ENCODE results near the gene IPO13. TPM values are rescaled to one million over a fixed set of nuclear protein-coding genes. Genes with fewer than 3 reads are reported as not detected.

The IPO13 gene
- total RNA-seq, 1 experiment from 2014 or later = 19.8 TPM

DNA sequence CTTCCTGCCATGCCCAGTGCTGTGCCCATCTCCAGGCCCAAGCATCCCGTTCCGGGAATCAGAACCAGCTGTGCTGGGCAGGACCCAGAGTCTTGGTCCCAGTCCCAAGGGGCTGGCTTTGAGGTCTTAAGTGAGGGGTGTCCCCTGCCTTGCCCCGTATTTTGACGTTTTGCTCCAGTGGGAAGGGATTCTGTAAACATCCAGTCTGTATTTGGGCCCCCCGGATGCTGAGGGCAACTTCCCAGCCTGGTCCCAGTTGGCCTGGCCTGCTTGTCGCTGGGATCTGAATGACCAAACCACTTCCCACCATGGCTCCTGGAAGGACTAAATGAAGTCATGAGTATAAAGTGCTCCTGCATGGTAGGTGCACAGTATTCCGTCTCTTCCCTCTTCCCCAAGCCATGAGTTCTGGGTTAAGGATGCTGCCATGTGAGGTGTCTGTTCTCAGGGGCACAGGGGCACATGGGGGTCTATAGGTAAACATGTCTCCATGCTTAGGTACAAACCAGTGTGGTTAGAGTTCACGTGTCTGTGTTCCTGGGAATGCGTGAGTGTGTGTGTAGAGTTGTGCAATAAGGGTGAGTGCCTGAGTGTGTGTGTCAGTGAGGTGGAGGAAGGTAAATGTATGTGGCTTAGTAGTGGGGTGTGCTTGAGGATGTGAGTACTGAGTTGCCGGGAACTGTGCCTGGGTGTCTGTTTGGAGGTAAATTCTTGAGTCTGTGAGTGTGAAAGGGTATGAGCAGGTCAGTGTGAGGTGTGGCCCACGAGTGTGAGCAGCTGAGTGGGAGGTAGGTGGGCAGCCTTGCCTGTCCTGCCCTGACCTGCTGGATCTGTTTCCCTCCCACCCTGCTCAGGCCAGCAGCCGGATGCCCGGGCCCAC is 33.7 kb downstream of the IPO13 start:
- Histone ChIP-seq H3K27me3 (ENCODE audit: low read length) (no peaks in the 10 kb centered on the region), H3K9me3 (ENCODE audit: low read length) (no peaks in the 10 kb centered on the region), H3K27ac (ENCODE audit: low read length) (peak overlapping the region; percentile 51; the same call in 1 of the 2 replicates), H3K9me2 (replicated peaks; ENCODE audit: insufficient read depth, low read length) (no peaks in the 10 kb centered on the region), H3K36me3 (ENCODE audit: insufficient read depth, low read length) (peaks cover 13% of the 10 kb centered on the region; the same call in 1 of the 2 replicates), H3K9ac (ENCODE audit: low read length) (peak overlapping the region; percentile 83), H3K4me2 (ENCODE audit: low read depth, low read length, poor library complexity, severe bottlenecking) (peak overlapping the region; percentile 94), H3K4me3 (ENCODE audit: low read length) (peak overlapping the region; percentile 79), H3K79me2 (ENCODE audit: low read length) (peaks cover 72% of the 10 kb centered on the region), H2AFZ (ENCODE audit: low read length) (no peak overlapping the region), H3K4me1 (ENCODE audit: low read length) (peaks cover 51% of the 10 kb centered on the region), H4K20me1 (ENCODE audit: insufficient read depth, low read depth, low read length) (peaks cover 12% of the 10 kb centered on the region)
- no peak for DNase-seq

DNA sequence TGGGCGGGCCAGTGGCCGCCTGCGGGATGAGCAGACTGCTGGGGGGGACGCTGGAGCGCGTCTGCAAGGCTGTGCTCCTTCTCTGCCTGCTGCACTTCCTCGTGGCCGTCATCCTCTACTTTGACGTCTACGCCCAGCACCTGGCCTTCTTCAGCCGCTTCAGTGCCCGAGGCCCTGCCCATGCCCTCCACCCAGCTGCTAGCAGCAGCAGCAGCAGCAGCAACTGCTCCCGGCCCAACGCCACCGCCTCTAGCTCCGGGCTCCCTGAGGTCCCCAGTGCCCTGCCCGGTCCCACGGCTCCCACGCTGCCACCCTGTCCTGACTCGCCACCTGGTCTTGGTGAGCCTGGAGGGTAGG is 34.4 kb downstream of the IPO13 start:
- DNase-seq = no peak
- H3K27ac ChIP-seq (ENCODE audit: low read length) = no peak overlapping the region
- no peaks in the 10 kb centered on the region for H3K9me2 ChIP-seq (replicated peaks; ENCODE audit: insufficient read depth, low read length)
- no peaks in the 10 kb centered on the region for H3K27me3 ChIP-seq (ENCODE audit: low read length)
- peaks cover 47% of the 10 kb centered on the region for H3K4me1 ChIP-seq (ENCODE audit: low read length)
- peak overlapping the region; percentile 83 for H3K9ac ChIP-seq (ENCODE audit: low read length)
- peaks cover 12% of the 10 kb centered on the region; the same call in 1 of the 2 replicates for H3K36me3 ChIP-seq (ENCODE audit: insufficient read depth, low read length)
- H3K9me3 ChIP-seq (ENCODE audit: low read length) = no peaks in the 10 kb centered on the region
- no peak overlapping the region for H2AFZ ChIP-seq (ENCODE audit: low read length)
- peak overlapping the region; percentile 94 for H3K4me2 ChIP-seq (ENCODE audit: low read depth, low read length, poor library complexity, severe bottlenecking)
- peak overlapping the region; percentile 79; the same call in 1 of the 2 replicates for H3K4me3 ChIP-seq (ENCODE audit: low read length)
- peaks cover 66% of the 10 kb centered on the region for H3K79me2 ChIP-seq (ENCODE audit: low read length)
- peaks cover 8% of the 10 kb centered on the region; the same call in 1 of the 2 replicates for H4K20me1 ChIP-seq (ENCODE audit: insufficient read depth, low read depth, low read length)

GRCh38 chr1:43981636-43982035 is 34.9 kb downstream of the IPO13 start:
- peak overlapping the region; percentile 94 for H3K4me2 ChIP-seq (ENCODE audit: low read depth, low read length, poor library complexity, severe bottlenecking)
- H4K20me1 ChIP-seq (ENCODE audit: insufficient read depth, low read depth, low read length) = peaks cover 3% of the 10 kb centered on the region; the same call in 1 of the 2 replicates
- H3K36me3 ChIP-seq (ENCODE audit: insufficient read depth, low read length) = peaks cover 6% of the 10 kb centered on the region; the same call in 1 of the 2 replicates
- no peaks in the 10 kb centered on the region for H3K9me3 ChIP-seq (ENCODE audit: low read length)
- no peak overlapping the region for H2AFZ ChIP-seq (ENCODE audit: low read length)
- DNase-seq = no peak
- no peak overlapping the region for H3K4me3 ChIP-seq (ENCODE audit: low read length)
- H3K9me2 ChIP-seq (replicated peaks; ENCODE audit: insufficient read depth, low read length) = no peaks in the 10 kb centered on the region
- H3K79me2 ChIP-seq (ENCODE audit: low read length) = peaks cover 61% of the 10 kb centered on the region
- no peak overlapping the region for H3K27ac ChIP-seq (ENCODE audit: low read length)
- H3K9ac ChIP-seq (ENCODE audit: low read length) = peak overlapping the region; percentile 83; the same call in 1 of the 2 replicates
- peaks cover 42% of the 10 kb centered on the region for H3K4me1 ChIP-seq (ENCODE audit: low read length)
- H3K27me3 ChIP-seq (ENCODE audit: low read length) = no peaks in the 10 kb centered on the region

DNA sequence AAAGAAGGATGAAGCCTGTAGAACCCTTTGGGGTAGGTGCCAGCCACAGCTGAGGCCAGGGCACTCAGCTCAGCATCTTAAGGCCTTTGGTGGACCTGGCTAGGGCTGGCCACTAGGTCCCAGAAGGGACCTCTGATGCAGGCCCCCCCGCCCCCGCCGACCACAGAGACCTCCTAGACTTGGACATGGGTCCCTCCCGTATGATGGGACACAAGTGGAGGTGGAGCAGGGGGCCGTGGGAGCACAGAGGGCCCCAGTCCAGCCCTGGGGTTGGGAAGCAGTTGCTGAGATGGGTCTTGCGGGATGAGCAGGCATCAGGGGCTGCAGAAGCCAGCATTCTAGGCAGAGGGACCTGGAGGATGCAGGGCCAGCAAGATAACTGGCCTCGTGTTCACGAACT is 35.5 kb downstream of the IPO13 start:
- Histone ChIP-seq H3K4me3 (ENCODE audit: low read length) (no peak overlapping the region), H4K20me1 (ENCODE audit: insufficient read depth, low read depth, low read length) (no peaks in the 10 kb centered on the region; the same call in 1 of the 2 replicates), H3K4me1 (ENCODE audit: low read length) (peaks cover 36% of the 10 kb centered on the region), H3K27ac (ENCODE audit: low read length) (no peak overlapping the region), H3K9me3 (ENCODE audit: low read length) (no peaks in the 10 kb centered on the region), H3K27me3 (ENCODE audit: low read length) (no peaks in the 10 kb centered on the region), H3K79me2 (ENCODE audit: low read length) (peaks cover 55% of the 10 kb centered on the region), H2AFZ (ENCODE audit: low read length) (no peak overlapping the region), H3K36me3 (ENCODE audit: insufficient read depth, low read length) (peaks cover under 1% of the 10 kb centered on the region; the same call in 1 of the 2 replicates), H3K9me2 (replicated peaks; ENCODE audit: insufficient read depth, low read length) (no peaks in the 10 kb centered on the region), H3K9ac (ENCODE audit: low read length) (no peak overlapping the region), H3K4me2 (ENCODE audit: low read depth, low read length, poor library complexity, severe bottlenecking) (no peak overlapping the region)
- no peak for DNase-seq

GRCh38 chr1:43982808-43983207 is 36.1 kb downstream of the IPO13 start:
- Histone ChIP-seq H4K20me1 (ENCODE audit: insufficient read depth, low read depth, low read length) (no peaks in the 10 kb centered on the region; the same call in 1 of the 2 replicates), H3K4me2 (ENCODE audit: low read depth, low read length, poor library complexity, severe bottlenecking) (no peak overlapping the region), H3K27ac (ENCODE audit: low read length) (no peak overlapping the region), H3K4me1 (ENCODE audit: low read length) (peaks cover 30% of the 10 kb centered on the region), H3K36me3 (ENCODE audit: insufficient read depth, low read length) (no peaks in the 10 kb centered on the region), H3K9me2 (replicated peaks; ENCODE audit: insufficient read depth, low read length) (no peaks in the 10 kb centered on the region), H3K79me2 (ENCODE audit: low read length) (peaks cover 51% of the 10 kb centered on the region), H3K9ac (ENCODE audit: low read length) (no peak overlapping the region), H3K4me3 (ENCODE audit: low read length) (no peak overlapping the region), H3K27me3 (ENCODE audit: low read length) (no peaks in the 10 kb centered on the region), H3K9me3 (ENCODE audit: low read length) (no peaks in the 10 kb centered on the region), H2AFZ (ENCODE audit: low read length) (no peak overlapping the region)
- DNase-seq = no peak

GRCh38 chr1:43983253-43983899 is 36.6 kb downstream of the IPO13 start:
- Histone ChIP-seq H3K4me2 (ENCODE audit: low read depth, low read length, poor library complexity, severe bottlenecking) (no peak overlapping the region), H3K9me3 (ENCODE audit: low read length) (no peaks in the 10 kb centered on the region), H3K4me3 (ENCODE audit: low read length) (no peak overlapping the region), H3K79me2 (ENCODE audit: low read length) (peaks cover 46% of the 10 kb centered on the region), H3K9me2 (replicated peaks; ENCODE audit: insufficient read depth, low read length) (no peaks in the 10 kb centered on the region), H4K20me1 (ENCODE audit: insufficient read depth, low read depth, low read length) (no peaks in the 10 kb centered on the region), H2AFZ (ENCODE audit: low read length) (no peak overlapping the region), H3K27me3 (ENCODE audit: low read length) (no peaks in the 10 kb centered on the region), H3K27ac (ENCODE audit: low read length) (no peak overlapping the region), H3K4me1 (ENCODE audit: low read length) (peaks cover 24% of the 10 kb centered on the region), H3K9ac (ENCODE audit: low read length) (no peak overlapping the region), H3K36me3 (ENCODE audit: insufficient read depth, low read length) (no peaks in the 10 kb centered on the region)
- DNase-seq = no peak

DNA sequence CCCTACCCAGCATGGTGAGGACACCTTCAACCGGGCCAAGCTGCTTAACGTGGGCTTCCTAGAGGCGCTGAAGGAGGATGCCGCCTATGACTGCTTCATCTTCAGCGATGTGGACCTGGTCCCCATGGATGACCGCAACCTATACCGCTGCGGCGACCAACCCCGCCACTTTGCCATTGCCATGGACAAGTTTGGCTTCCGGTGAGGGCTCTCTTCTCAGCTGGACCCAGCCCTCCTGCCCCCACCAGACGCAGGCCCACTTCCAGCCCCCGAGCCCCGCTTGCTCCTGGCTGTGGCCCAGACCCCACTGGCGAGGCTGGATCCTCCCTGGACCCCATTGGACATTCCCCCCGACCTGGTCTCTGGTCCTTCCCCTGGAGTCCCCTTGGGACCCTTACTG is 38.1 kb downstream of the IPO13 start:
- H3K79me2 ChIP-seq (ENCODE audit: low read length) = peaks cover 36% of the 10 kb centered on the region
- no peak for DNase-seq
- no peak overlapping the region for H3K4me3 ChIP-seq (ENCODE audit: low read length)
- H2AFZ ChIP-seq (ENCODE audit: low read length) = no peak overlapping the region
- H3K36me3 ChIP-seq (ENCODE audit: insufficient read depth, low read length) = no peaks in the 10 kb centered on the region
- no peaks in the 10 kb centered on the region for H3K27me3 ChIP-seq (ENCODE audit: low read length)
- no peaks in the 10 kb centered on the region for H3K9me3 ChIP-seq (ENCODE audit: low read length)
- H3K9me2 ChIP-seq (replicated peaks; ENCODE audit: insufficient read depth, low read length) = no peaks in the 10 kb centered on the region
- no peak overlapping the region for H3K9ac ChIP-seq (ENCODE audit: low read length)
- no peak overlapping the region for H3K27ac ChIP-seq (ENCODE audit: low read length)
- no peak overlapping the region for H3K4me2 ChIP-seq (ENCODE audit: low read depth, low read length, poor library complexity, severe bottlenecking)
- H3K4me1 ChIP-seq (ENCODE audit: low read length) = peaks cover 18% of the 10 kb centered on the region
- H4K20me1 ChIP-seq (ENCODE audit: insufficient read depth, low read depth, low read length) = no peaks in the 10 kb centered on the region

DNA sequence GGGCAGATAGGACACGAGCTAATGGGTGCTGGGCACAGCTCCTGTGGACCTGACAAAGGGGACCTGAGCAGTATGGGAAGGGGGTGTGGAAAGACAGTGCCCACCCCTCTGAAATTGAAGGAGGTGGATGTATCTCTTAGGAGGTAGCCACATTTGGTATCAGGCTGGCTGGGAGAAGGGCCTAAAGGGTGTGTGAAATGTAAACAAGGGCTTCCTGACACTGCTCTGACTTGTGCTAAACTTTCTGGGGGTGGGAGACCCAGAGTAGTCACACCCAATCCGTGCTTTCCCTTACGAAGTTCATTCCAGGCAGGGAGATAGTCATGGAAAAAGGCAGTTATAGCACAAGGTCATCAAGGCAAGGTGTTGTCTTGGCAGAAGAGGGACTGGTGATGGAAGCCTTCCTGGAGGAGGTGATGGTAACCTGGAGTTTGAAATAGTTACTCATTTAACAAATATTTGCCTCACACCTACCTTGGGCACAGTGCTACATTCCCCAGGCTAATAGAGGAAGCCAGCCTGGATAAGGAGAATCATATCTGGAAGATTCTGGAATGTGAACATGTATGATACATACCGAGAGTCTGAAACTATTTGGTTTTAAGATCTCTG is 39.3 kb downstream of the IPO13 start:
- H3K9me3 ChIP-seq (ENCODE audit: low read length) = no peaks in the 10 kb centered on the region
- no peak for DNase-seq
- H3K79me2 ChIP-seq (ENCODE audit: low read length) = peaks cover 24% of the 10 kb centered on the region
- no peak overlapping the region for H3K27ac ChIP-seq (ENCODE audit: low read length)
- H3K4me1 ChIP-seq (ENCODE audit: low read length) = peaks cover 14% of the 10 kb centered on the region
- H3K4me2 ChIP-seq (ENCODE audit: low read depth, low read length, poor library complexity, severe bottlenecking) = no peak overlapping the region
- no peaks in the 10 kb centered on the region for H3K27me3 ChIP-seq (ENCODE audit: low read length)
- H2AFZ ChIP-seq (ENCODE audit: low read length) = no peak overlapping the region
- H3K4me3 ChIP-seq (ENCODE audit: low read length) = no peak overlapping the region
- H3K36me3 ChIP-seq (ENCODE audit: insufficient read depth, low read length) = no peaks in the 10 kb centered on the region
- H4K20me1 ChIP-seq (ENCODE audit: insufficient read depth, low read depth, low read length) = no peaks in the 10 kb centered on the region
- H3K9ac ChIP-seq (ENCODE audit: low read length) = no peak overlapping the region
- H3K9me2 ChIP-seq (replicated peaks; ENCODE audit: insufficient read depth, low read length) = no peaks in the 10 kb centered on the region
